ENCODE results near the gene PTPRG. TPM values are rescaled to one million over a fixed set of nuclear protein-coding genes. Genes with fewer than 3 reads are reported as not detected.

The PTPRG gene
- total and polyA plus RNA-seq, 2 experiments from 2014 or later = 24.4 to 131 TPM

DNA sequence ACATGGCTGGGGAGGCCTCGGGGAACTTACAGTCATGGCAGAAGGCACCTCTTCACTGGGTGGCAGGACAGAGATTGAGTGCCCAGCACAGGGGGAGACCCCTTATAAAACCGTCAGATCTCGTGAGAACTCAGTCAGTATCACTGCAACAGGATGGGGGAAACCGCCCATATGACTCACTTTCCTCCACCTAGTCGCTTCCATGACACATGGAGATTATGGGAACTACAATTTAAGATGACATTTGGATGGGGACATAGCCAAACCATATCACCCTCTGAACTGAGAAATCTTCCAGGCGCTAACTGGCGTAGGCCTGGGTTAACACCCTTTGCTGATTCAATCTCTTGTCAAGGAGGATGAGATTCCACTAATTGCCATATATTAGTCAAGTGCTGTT lies 419.7 kb downstream of the PTPRG start:
- H2AFZ ChIP-seq = no peak overlapping the region
- no peaks in the 10 kb centered on the region for H3K27me3 ChIP-seq (ENCODE audit: insufficient read depth)
- peaks cover 18% of the 10 kb centered on the region for H3K4me1 ChIP-seq (ENCODE audit: insufficient read depth)
- Mint-ChIP-seq H3K27ac (no peak overlapping the region), H3K4me3 (no peak overlapping the region), H3K27me3 (ENCODE audit: insufficient read depth, low read depth, poor library complexity) (peaks cover 8% of the 10 kb centered on the region), H3K9me3 (no peaks in the 10 kb centered on the region), H3K36me3 (ENCODE audit: low read depth) (no peaks in the 10 kb centered on the region), H3K4me1 (peaks cover 44% of the 10 kb centered on the region)
- no peak overlapping the region for H3K4me3 ChIP-seq
- peaks cover 60% of the 10 kb centered on the region for H3K79me2 ChIP-seq (replicated peaks; ENCODE audit: insufficient read depth)
- ATAC-seq = no peak
- no peak overlapping the region for H3K27ac ChIP-seq (ENCODE audit: low read depth)
- no peak for DNase-seq (ENCODE audit: low spot score)
- no peaks in the 10 kb centered on the region for H3K36me3 ChIP-seq (ENCODE audit: insufficient read depth)
- no peaks in the 10 kb centered on the region; the same call in 1 of the 2 replicates for H4K20me1 ChIP-seq (replicated peaks; ENCODE audit: insufficient read depth)
- no peaks in the 10 kb centered on the region for H3F3A ChIP-seq (replicated peaks; ENCODE audit: low read depth)
- H3K4me2 ChIP-seq = no peak overlapping the region
- TF ChIP-seq POLR2AphosphoS5 (IDR thresholded peaks at IDR 0.05; ENCODE audit: low read depth) = no peak
- TF ChIP-seq, protein P1, sequence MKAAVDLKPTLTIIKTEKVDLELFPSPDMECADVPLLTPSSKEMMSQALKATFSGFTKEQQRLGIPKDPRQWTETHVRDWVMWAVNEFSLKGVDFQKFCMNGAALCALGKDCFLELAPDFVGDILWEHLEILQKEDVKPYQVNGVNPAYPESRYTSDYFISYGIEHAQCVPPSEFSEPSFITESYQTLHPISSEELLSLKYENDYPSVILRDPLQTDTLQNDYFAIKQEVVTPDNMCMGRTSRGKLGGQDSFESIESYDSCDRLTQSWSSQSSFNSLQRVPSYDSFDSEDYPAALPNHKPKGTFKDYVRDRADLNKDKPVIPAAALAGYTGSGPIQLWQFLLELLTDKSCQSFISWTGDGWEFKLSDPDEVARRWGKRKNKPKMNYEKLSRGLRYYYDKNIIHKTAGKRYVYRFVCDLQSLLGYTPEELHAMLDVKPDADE (IDR thresholded peaks at IDR 0.05) = no peak
- no peak for TF ChIP-seq EZH2phosphoT487 (IDR thresholded peaks at IDR 0.05; ENCODE audit: unreplicated experiment)
- no peak for TF ChIP-seq NANOG (IDR thresholded peaks at IDR 0.05; ENCODE audit: borderline replicate concordance)
- no peak for TF ChIP-seq ZNF331 (CRISPR knock-in tag; IDR thresholded peaks at IDR 0.05; ENCODE audit: low read depth)
- no peak for TF ChIP-seq ZNF114 (CRISPR knock-in tag; IDR thresholded peaks at IDR 0.05)
- TF ChIP-seq, protein P2, sequence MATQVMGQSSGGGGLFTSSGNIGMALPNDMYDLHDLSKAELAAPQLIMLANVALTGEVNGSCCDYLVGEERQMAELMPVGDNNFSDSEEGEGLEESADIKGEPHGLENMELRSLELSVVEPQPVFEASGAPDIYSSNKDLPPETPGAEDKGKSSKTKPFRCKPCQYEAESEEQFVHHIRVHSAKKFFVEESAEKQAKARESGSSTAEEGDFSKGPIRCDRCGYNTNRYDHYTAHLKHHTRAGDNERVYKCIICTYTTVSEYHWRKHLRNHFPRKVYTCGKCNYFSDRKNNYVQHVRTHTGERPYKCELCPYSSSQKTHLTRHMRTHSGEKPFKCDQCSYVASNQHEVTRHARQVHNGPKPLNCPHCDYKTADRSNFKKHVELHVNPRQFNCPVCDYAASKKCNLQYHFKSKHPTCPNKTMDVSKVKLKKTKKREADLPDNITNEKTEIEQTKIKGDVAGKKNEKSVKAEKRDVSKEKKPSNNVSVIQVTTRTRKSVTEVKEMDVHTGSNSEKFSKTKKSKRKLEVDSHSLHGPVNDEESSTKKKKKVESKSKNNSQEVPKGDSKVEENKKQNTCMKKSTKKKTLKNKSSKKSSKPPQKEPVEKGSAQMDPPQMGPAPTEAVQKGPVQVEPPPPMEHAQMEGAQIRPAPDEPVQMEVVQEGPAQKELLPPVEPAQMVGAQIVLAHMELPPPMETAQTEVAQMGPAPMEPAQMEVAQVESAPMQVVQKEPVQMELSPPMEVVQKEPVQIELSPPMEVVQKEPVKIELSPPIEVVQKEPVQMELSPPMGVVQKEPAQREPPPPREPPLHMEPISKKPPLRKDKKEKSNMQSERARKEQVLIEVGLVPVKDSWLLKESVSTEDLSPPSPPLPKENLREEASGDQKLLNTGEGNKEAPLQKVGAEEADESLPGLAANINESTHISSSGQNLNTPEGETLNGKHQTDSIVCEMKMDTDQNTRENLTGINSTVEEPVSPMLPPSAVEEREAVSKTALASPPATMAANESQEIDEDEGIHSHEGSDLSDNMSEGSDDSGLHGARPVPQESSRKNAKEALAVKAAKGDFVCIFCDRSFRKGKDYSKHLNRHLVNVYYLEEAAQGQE (IDR thresholded peaks at IDR 0.05; ENCODE audit: unreplicated experiment) = no peak
- no peak for TF ChIP-seq EZH2 (IDR thresholded peaks at IDR 0.05; ENCODE audit: low read depth, unreplicated experiment)
- no peak for TF ChIP-seq CREB1 (CRISPR knock-in tag; IDR thresholded peaks at IDR 0.05; ENCODE audit: low read depth)
- TF ChIP-seq, protein P3, sequence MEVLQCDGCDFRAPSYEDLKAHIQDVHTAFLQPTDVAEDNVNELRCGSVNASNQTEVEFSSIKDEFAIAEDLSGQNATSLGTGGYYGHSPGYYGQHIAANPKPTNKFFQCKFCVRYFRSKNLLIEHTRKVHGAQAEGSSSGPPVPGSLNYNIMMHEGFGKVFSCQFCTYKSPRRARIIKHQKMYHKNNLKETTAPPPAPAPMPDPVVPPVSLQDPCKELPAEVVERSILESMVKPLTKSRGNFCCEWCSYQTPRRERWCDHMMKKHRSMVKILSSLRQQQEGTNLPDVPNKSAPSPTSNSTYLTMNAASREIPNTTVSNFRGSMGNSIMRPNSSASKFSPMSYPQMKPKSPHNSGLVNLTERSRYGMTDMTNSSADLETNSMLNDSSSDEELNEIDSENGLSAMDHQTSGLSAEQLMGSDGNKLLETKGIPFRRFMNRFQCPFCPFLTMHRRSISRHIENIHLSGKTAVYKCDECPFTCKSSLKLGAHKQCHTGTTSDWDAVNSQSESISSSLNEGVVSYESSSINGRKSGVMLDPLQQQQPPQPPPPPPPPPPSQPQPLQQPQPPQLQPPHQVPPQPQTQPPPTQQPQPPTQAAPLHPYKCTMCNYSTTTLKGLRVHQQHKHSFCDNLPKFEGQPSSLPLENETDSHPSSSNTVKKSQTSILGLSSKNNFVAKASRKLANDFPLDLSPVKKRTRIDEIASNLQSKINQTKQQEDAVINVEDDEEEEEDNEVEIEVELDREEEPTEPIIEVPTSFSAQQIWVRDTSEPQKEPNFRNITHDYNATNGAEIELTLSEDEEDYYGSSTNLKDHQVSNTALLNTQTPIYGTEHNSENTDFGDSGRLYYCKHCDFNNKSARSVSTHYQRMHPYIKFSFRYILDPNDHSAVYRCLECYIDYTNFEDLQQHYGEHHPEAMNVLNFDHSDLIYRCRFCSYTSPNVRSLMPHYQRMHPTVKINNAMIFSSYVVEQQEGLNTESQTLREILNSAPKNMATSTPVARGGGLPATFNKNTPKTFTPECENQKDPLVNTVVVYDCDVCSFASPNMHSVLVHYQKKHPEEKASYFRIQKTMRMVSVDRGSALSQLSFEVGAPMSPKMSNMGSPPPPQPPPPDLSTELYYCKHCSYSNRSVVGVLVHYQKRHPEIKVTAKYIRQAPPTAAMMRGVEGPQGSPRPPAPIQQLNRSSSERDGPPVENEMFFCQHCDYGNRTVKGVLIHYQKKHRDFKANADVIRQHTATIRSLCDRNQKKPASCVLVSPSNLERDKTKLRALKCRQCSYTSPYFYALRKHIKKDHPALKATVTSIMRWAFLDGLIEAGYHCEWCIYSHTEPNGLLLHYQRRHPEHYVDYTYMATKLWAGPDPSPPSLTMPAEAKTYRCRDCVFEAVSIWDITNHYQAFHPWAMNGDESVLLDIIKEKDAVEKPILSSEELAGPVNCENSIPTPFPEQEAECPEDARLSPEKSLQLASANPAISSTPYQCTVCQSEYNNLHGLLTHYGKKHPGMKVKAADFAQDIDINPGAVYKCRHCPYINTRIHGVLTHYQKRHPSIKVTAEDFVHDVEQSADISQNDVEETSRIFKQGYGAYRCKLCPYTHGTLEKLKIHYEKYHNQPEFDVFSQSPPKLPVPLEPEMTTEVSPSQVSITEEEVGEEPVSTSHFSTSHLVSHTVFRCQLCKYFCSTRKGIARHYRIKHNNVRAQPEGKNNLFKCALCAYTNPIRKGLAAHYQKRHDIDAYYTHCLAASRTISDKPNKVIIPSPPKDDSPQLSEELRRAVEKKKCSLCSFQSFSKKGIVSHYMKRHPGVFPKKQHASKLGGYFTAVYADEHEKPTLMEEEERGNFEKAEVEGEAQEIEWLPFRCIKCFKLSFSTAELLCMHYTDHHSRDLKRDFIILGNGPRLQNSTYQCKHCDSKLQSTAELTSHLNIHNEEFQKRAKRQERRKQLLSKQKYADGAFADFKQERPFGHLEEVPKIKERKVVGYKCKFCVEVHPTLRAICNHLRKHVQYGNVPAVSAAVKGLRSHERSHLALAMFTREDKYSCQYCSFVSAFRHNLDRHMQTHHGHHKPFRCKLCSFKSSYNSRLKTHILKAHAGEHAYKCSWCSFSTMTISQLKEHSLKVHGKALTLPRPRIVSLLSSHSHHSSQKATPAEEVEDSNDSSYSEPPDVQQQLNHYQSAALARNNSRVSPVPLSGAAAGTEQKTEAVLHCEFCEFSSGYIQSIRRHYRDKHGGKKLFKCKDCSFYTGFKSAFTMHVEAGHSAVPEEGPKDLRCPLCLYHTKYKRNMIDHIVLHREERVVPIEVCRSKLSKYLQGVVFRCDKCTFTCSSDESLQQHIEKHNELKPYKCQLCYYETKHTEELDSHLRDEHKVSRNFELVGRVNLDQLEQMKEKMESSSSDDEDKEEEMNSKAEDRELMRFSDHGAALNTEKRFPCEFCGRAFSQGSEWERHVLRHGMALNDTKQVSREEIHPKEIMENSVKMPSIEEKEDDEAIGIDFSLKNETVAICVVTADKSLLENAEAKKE (CRISPR knock-in tag; IDR thresholded peaks at IDR 0.05) = no peak
- TF ChIP-seq JUNB (IDR thresholded peaks at IDR 0.05; ENCODE audit: unreplicated experiment) = no peak
- no peaks in the 10 kb centered on the region for H3K9me2 ChIP-seq (ENCODE audit: insufficient read depth)

Measured in GM23338 (cell line).